ENCODE measurements around the gene PCNX2.

DNA sequence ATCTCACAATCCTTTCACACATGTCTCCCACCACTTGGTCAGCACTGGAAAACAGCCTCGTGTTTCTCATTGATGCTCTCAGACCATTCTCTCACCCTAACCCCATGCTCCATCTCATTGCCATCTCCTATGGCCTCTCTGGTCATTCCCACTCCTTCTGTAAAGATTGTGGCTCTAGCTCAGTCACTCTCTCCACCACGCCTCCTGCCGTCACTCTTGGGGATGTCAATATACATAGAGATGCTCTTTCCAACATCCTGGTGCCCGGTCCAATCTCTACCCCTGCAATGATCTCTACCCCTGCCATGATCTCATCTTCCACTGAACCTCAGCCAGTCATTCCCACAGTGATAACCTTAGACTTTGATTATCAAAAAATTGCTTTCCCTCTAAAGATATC is 255.0 kb downstream of the PCNX2 start:
- TF ChIP-seq POLR2A (IDR thresholded peaks at IDR 0.05; ENCODE audit: low read length) (no peak), GATA1 (IDR thresholded peaks at IDR 0.05; ENCODE audit: low read depth, low read length) (no peak)
